ENCODE data around the gene NANOG.
"Not testable (repeated sequence)": the region's sequence is repeated elsewhere in the genome, so short reads cannot be mapped to it uniquely, and the experiment has no call there.

GRCh38 chr12:7833201-7833600, 44.0 kb downstream of the NANOG start:
- TF ChIP-seq, protein P1, sequence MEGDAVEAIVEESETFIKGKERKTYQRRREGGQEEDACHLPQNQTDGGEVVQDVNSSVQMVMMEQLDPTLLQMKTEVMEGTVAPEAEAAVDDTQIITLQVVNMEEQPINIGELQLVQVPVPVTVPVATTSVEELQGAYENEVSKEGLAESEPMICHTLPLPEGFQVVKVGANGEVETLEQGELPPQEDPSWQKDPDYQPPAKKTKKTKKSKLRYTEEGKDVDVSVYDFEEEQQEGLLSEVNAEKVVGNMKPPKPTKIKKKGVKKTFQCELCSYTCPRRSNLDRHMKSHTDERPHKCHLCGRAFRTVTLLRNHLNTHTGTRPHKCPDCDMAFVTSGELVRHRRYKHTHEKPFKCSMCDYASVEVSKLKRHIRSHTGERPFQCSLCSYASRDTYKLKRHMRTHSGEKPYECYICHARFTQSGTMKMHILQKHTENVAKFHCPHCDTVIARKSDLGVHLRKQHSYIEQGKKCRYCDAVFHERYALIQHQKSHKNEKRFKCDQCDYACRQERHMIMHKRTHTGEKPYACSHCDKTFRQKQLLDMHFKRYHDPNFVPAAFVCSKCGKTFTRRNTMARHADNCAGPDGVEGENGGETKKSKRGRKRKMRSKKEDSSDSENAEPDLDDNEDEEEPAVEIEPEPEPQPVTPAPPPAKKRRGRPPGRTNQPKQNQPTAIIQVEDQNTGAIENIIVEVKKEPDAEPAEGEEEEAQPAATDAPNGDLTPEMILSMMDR (conservative IDR thresholded peaks at IDR 0.05; ENCODE audit: low read depth in 2 of 2): not testable (repeated sequence)
- not testable (repeated sequence) for TF ChIP-seq POLR2AphosphoS5 (IDR thresholded peaks at IDR 0.05; ENCODE audit: low read depth); CREB1 (CRISPR knock-in tag; IDR thresholded peaks at IDR 0.05; ENCODE audit: low read depth); EZH2 (IDR thresholded peaks at IDR 0.05; ENCODE audit: low read depth, unreplicated experiment); ZNF114 (CRISPR knock-in tag; IDR thresholded peaks at IDR 0.05); EZH2phosphoT487 (IDR thresholded peaks at IDR 0.05; ENCODE audit: unreplicated experiment); REST (IDR thresholded peaks at IDR 0.05; ENCODE audit: unreplicated experiment); JUNB (IDR thresholded peaks at IDR 0.05; ENCODE audit: unreplicated experiment); NANOG (IDR thresholded peaks at IDR 0.05; ENCODE audit: borderline replicate concordance); ZNF462 (CRISPR knock-in tag; IDR thresholded peaks at IDR 0.05); STAT1 (IDR thresholded peaks at IDR 0.05; ENCODE audit: unreplicated experiment)

Measured in GM23338 (cell line).